Activated gamma-delta T cell treated with anti-CD3 and anti-CD28 coated beads, Interleukin-2, amount 50 U/mL, for 16 hours (primary cell): ENCODE measurements around the gene GNG7.
"Not testable (repeated sequence)": the region's sequence is repeated elsewhere in the genome, so short reads cannot be mapped to it uniquely, and the experiment has no call there.

ENCODE experiments used
- DNase-seq: peaks from one replicate; pipeline ENCODE4 v3.0.0-alpha.2; 2020; ENCODE audit warnings: low read depth

Gene GNG7

DNA sequence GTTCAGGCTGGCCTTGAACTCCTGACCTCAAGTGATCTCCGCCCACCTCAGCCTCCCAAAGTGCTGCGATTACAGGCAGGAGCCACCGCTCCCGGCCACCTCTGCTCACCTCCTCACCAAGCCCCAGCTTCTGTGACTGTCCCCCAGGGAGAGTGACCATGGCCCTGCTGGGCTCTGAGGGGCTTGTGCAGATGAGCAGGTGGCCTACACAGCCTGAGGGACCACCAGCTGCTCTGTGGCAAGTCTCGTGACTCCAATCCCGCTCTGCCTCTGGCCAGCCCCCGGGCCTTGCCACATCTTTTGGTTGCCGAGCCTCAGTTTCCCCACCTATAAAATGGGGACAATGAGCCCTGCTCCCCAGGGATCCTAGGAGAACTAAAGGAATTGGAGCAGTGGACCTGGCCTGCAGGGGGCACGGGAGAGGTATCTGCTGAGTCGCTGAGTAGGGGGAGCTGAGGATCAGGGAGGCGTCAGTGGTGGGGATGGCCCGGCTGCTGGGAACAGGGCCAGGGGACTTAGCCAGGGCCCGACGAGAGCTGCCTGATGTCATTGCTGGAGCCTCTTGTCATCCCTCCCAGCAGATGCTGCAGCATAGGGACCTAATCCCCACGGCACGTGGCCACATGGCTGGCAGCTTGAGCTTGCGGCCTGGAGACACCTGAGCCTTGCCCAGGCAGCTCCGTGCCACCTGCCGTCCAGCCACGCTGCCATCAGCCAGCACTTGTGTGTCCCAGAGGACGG lies 151.9 kb downstream of the GNG7 start:
- no peak for DNase-seq

DNA sequence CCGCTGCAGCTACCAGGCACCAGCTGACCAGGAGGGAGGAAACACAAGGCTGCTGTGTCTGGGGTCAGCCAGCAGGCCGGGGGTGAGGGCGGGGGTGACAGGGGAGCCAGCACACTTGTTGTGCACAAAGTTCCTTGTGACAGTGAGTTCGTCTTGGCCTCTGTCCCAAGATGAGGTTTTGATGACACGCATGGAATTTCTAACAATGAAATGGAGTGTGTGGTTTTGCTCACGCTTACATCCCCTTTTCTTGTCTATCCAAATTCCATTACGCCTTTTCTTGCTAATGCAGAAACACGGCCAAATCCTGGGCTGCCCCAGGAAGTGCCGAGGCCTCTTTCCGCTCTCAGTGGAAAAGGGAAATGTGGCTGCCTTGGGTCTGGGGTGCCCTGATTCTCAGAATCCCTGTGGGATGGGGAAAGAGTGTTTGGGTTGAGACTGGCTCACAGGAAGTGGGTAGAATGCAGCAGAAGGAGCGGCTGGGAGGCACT lies 152.7 kb downstream of the GNG7 start:
- DNase-seq = no peak

DNA sequence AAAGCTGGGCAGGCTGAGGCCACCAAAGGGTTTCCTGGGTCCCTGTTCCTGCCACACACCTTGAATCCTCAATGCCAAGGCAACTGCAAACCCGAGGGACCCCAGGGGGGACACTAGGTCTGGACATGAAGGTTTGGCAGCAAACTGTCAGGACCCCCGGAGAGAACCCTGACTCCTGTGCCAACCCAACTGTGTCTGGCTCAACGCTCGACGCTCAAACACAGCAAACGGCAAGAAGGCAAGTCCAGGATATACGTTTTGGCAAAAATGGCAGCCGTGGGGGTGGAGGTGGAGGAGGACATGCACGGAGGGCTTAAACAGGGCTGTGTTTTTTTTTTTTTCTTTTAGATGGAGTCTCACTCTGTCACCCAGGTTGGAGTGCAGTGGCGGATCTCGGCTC lies 153.5 kb downstream of the GNG7 start:
- no peak for DNase-seq

DNA sequence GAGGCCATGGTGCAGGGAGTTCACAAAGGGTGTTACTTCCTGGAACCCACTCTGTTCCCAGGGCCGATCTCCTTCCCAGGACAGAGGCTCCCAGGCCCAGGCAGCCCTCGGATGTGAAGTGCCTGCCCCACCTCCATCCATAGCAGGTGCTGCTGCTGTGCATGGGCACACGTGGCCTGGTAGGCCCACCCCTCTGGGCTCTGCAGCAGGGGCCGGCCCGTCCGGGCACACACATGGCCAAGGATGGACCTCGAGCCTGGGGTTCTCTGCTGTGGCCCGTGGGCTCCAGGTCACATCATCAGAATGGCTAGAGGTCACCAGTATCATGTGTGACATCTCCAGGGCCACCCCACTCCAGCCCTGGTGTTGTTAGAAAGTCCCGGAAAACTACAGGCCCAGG lies 154.8 kb downstream of the GNG7 start:
- no peak for DNase-seq

DNA sequence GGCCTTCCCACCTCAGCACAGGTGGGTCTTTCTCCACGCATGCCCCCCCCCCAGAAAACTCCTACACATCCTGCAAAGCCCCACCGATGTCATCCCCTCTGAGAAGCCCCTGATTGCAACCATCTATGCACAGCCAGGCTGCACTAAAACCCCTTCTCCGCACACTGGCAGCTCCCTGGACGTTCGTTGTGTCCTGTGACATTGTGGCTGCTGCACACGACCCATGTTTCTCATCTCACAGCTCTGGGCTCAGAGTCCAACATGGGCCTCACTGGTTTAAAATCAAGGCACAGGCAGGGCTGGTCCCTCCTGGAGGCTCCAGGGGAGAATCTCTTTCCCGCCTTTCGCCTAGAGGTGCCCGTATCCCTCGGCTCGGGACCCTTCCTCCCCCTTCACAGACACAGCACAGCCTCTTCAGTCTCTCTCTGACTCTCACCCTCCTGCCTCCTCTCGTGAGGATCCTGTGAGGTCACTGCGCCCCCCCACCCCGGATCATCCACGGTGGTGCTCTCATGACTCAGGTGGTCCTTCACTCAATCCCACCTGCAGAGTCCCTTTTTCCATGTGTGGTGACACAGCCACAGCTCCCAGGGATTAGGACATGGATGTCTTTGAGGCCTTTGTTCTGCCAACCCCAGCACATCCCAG lies 155.3 kb downstream of the GNG7 start:
- no peak for DNase-seq

DNA sequence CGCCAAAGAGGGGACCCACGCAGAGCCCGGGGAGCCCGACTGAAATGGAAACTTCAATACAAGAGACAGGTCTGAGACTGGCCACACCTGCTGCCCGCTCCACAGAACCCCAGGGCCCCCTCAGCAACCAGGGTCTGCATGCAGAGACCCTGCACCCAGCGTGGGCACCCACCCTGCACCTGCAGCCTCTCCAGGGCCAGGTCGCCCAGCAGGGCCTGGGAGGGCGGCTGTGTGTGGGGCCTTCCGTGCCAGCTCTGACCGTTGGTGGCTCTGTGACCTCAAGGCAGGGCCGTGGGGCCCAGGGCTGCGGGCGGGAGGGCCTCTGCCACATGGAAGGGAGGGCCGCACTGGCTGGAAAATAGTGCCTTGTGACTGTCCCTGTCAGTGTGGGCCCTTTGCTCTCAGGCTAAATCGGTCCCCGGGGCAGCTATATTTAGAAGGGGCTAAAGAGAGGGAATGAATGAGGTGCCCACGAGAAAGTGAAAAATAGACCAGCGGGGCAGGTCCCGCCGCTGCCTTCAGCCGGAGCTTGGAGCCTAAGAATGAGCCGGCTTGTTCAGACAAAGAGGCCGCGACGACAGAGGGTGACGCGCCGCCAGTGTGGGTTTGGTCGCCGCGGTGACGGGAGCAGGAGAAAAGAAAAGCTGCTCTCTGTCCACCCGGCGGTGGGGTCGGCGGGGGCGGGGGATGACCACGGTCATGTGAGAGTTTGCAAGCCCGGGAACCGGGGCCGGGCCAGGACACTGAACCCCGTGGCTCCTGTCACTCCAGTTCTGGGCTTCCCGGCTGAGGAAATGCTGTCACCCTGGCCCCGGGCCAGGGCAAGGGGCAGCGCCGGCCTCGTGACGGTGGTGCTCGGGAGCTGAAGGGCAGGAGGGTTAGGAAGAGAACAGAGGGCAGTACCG lies 156.1 kb downstream of the GNG7 start:
- DNase-seq = no peak

DNA sequence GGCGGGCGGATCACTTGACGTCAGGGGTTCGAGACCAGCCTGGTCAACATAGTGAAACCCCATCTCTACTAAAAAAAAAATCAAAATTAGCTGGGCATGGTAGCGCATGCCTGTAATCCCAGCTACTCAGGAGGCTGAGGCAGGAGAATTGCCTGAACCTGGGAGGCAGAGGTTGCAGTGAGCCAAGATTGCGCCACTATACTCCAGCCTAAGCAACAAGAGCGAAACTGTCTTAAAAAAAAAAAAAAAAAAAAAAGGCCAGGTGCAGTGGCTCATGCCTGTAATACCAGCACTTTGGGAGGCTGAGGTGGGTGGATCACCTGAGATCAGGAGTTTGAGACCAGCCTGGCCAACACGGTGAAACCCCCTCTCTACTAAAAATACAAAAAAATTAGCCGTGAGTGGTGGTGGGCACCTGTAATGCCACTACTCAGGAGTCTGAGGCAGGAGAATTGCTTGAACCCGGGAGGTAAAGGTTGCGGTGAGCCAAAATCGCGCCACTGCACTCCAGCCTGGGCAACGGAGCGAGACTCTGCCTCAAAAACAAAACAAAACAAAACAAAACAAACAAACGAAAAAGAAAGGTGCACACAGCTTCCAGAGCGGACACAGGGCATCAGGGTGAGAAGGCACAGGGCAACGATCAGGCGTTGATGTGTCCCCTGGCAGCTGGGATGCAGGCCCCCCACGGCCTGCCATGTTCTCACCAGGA lies 156.9 kb downstream of the GNG7 start:
- not testable (repeated sequence) for DNase-seq

DNA sequence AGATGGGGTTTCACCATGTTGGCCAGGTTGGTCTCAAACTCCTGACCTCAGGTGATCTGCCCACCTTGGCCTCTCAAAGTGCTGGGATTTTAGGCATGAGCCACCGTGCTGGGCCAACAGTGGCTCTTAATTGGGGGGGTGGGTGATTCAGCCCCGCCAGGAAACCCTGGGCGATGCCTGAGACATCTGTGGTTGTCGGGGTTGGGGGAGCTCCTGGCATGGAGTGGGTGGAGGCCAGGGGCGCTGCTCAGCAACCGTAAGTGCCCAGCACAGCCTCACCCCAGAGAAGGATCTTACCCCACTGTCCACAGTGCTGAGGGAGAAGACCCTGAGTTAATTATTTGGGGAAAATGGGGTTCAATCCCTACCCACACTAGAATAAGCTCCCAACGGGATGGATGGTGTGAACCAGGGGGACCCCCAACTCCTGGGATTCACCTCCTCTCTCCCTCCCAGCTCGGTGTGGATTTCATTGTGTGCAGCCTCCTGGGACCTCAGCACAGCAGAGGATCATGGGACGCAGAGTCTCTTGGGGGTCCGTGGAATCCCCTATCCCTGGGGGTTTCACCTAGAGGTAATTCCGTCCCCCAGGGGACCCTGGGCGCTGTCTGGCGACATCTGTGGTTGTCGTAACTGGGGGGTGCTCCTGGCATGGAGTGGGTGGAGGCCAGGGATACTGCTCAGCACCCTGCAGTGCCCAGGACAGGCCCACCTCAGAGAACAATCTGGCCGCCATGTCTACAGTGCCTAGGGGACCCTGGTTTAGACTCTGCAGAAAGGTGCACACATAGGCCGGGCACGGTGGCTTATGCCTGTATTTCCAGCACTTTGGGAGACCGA lies 157.7 kb downstream of the GNG7 start:
- no peak for DNase-seq

DNA sequence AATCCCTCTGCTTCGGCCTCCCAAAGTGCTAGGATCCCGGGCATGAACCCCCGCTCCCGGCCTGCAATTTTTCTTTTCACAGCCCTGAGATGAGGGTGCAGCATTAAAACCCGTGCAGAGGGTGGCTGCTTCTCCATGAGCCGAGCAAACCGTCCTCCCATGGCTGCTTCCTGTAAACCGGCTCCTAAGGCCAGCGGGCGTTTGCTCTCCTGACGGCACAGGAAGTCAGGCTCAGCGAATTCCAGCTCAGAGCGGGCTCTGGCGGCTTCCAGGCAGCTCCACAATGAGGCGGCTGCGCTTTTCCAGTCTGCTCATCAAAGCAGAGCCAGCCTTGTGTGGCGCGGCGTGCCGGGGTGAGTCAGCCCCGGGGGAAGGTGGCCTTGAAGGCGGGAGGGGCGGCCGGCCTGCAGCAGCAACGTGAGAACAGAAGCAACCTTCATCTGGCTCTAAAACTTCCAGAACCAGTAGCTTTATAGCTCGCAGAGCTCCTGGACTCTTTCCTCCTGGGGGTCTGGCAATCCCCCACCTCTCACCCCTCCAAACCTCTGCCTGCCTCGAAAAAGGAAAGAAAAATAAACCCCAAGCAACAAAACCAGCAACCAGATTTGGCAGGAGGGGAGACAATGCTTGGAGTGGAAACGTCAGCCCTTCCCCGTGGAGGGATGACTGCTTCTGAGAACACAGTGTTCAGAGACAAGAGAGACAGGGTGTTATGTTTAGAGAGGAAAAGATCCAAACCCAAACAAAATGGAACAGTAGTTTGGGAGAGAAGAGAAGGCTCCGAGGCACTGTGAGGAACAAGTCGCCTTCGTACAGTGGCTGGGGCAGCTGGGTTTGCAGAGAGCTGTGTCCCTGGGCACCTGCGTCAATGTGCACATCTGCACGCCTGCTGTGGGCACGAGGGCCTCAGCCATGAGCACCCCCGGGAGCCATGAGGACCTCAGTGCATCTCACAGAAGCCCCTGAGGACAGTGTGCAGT lies 158.7 kb downstream of the GNG7 start:
- DNase-seq = peak; percentile 42

DNA sequence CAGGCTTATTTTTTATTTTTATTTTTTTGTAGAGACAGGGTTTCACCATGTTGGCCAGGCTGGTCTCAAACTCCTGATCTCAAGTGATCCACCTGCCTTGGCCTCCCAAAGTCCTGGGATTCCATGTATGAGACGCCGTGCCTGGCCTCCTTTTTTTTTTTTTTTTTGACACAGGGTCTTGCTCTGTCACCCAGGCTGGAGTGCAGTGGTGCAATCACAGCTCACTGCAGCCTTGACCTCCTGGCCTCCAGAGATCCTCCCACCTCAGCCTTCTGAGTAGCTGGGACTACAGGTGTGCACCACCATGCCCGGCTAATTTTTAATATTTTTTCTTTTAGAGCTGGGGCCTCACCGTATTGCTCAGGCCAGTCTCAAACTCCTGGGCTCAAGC lies 159.4 kb downstream of the GNG7 start:
- DNase-seq = not testable (repeated sequence)

DNA sequence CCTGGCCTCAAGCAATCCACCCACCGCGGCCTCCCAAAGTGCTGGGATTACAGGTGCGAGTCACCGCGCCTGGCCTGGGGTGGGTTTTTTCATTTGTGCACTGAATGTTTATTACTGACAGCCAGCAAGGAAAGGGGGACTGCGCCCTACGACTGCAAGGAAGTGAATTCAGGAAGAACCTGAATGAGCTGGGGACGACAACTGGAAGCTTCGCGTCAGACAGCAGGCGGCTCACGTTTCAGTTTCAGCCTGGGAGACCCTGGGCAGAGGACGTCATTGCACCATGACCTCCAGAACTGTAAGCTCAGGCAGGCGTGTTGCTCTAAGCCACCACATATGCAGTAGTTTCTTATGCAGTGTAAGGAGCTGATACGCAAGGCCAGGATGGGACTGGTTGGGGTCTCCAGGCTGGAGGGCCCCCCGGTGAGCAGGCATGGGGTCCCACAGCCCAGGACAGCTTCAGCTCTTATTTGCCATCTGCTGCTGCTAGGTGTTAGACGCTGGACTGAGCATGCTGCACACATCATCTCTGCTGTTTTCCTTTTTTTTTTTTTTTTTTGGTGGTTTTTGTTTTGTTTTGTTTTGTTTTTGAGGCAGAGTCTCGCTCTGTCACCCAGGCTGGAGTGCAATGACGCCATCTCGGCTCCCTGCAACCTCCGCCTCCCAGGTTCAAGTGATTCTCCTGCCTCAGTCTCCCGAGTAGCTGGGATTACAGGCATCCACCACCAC lies 160.0 kb downstream of the GNG7 start:
- DNase-seq = no peak

DNA sequence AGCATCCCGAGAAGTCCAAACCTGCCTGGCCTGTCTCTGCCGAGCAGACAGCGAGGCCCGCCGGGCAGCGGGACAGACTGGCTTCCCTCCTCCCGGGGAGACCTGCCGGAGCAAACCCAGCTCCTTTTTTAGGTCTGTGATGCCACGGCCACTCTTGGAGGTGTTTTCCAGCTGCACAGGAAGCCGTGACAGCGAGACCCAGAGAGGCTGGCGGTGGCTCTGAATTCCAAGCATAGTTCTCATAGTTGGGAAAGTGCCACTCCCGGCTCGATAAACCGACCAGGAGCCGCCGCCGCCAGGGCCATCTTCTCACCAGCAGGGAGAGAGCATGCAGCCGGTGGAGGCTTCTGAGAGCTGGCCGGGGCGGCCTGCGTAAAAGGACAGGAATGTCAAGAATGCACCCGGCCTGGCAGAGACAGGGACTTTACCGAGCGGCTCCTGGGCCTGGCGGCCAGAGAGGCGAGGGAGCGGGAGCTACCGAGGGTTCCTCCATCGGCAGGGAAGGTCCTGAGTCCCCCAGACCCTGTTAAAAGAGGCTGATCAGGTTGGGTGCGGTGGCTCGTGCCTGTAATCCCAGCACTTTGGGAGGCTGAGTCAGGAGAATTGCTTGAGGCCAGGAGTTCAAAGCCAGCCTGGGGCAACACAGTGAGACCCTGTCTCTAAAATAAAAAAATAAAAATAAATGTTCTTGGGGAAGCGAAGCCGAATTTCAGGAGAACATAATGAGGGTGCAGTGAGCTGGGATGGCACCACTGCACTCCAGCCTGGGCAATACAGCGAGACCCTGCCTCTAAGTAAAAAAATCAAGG lies 161.6 kb downstream of the GNG7 start:
- DNase-seq = no peak

DNA sequence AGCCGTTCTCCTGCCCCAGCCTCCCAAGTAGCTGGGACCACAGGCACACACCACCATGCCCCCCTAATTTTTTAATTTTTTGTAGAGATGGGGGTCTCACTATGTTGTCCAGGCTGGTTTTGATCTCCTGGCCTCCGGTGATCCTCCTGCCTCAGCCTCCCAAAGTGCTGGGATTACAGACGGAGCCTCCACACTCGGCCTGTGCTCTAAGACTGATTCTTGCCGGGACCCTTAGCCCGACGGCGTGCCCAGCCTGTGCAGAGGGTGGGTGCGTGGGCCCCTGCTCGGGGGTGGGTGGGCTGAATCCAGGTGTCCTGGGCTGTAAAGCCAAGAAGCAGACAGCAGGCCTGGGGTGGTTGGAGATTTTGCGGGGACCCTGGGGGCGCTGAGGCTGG lies 162.2 kb downstream of the GNG7 start:
- no peak for DNase-seq

DNA sequence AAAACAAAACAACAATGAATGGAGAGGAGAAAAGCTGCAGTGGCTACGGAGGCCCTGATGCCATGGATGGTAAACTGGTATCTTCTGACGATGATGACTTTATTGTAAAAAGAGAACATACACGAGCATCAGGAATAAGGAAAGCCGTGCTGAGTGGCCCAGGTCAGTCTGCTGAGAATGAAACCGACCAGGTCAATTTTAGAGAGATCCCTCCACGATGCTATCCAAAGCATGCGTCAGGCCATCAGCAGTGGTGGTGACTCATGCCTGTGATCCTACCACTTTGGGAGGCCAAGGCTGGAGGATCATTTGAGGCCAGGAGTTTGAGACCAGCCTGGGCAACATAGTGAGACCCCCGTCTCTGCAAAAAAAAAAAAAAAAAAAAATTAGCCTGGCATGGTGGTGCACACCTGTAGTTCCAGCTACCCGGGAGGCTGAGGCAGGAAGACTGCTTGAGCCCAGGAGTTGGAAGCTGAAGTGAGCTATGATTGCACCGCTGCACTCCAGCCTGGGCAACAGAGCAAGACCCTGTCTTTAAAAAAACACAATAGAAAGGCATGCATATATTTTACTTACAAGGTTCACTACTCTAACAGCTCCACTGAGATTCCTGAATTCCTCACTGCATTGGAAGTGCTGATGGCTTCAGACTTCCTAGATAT lies 164.3 kb downstream of the GNG7 start:
- DNase-seq = no peak

DNA sequence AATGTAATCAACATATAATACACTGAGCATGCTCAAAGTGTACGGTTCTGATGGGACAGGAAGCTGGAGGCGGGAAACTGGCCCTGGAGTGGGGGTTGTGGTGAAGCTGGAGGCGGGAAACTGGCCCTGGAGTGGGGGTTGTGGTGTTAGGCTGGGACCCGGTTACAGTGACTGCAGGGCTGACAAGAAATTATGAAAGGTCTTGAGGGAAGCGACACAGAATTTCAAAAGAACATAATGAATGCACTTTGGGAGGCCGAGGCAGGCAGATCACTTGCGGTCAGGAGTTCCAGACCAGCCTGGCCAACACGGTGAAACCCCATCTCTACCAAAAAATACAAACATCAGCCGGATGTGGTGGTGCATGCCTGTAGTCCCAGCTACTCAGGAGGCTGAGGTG lies 164.9 kb downstream of the GNG7 start:
- DNase-seq = not testable (repeated sequence)

DNA sequence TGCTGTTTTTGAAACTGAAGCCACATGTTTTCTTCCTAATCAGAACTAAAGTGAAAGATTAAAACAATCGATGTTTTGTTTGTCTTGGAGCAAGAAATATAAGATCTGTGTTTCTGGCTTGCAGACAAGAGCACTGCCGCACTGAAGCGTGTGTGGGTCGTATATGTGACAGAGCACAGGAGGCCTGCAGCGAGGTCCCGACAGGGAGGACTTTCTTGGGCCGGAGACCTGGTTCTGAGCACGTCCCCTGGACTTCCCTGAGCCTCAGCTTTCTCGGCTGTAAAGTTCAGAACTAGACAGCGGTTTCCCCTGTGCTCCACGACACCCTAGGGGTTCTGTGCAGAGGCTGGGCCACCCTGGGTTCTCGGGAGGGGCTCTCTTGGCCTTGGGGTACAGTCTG lies 166.0 kb downstream of the GNG7 start:
- no peak for DNase-seq

DNA sequence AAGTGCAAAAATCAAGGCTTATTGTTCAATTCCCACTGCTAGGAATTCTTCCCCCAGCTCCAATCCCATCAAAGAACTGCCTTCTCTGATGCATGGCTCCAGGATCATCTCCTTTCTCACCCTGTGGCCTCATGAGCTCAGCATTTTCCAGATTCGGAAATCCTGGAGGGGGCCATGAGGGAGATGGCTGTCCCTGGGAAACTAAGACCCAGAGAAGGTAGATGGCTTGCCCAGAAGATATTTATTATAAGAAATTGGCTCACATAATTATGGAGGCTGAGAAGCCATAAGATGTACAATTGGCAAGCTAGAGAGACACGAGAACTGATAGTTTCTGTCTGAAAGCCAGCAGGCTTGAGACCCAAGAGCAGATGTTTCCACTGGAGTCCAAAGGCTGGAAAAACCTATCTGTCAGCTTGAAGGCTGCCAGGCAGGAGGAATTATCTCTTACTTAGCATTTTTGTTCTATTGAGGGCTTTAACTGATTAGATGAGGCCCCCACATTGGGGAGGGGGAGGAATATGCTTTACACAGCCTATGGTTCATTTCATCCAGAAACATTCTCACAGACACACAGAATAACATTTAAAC lies 168.0 kb downstream of the GNG7 start:
- DNase-seq = no peak
